GM12892 (cell line): ENCODE results near the gene MFSD6.

Experiments
- POLR2A ChIP-seq: IDR thresholded peaks from 2 replicates; pipeline ENCODE4 v1.6.1; 2011; ENCODE audit warnings: low read depth, low read length, control low read depth
- POLR2AphosphoS5 ChIP-seq: IDR thresholded peaks from 2 replicates; pipeline ENCODE4 v1.6.1; 2011; ENCODE audit warnings: low read depth, low read length, control low read depth
- TAF1 ChIP-seq: IDR thresholded peaks from 2 replicates; pipeline ENCODE4 v1.6.1; 2011; ENCODE audit warnings: low read depth, mild to moderate bottlenecking, control low read depth, low read length, borderline replicate concordance

DNA sequence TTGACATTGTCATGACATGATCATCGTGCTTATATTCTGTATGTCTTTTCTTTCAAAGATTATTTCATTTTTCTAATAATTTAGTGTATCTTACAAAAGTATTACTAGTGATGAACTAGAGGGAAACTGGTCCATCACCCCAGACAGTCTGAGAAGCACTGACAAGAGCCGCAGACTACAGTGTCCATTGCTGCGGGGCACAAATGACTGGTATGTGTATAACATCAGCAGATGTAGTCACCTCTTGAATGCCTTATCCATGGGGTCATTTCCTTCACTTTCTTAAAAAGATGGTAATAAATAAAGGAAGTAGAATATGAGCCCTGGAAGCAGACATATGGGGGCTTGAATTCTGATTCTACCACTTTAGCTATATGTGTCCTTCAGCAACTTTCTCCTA lies 96.8 kb downstream of the MFSD6 start:
- TF ChIP-seq POLR2A (no peak), POLR2AphosphoS5 (no peak), TAF1 (no peak)
